ENCODE measurements around the gene FHOD3.
"Not testable (repeated sequence)": the region's sequence is repeated elsewhere in the genome, so short reads cannot be mapped to it uniquely, and the experiment has no call there.

Gene FHOD3

GRCh38 chr18:36545821-36546427, 248.4 kb downstream of the FHOD3 start:
- DNase-seq (ENCODE audit: low read depth in 2 of 2) = no peak

GRCh38 chr18:36546876-36547275, 249.4 kb downstream of the FHOD3 start:
- DNase-seq (ENCODE audit: low read depth in 2 of 2) = no peak

GRCh38 chr18:36547544-36547943, 250.0 kb downstream of the FHOD3 start:
- DNase-seq (ENCODE audit: low read depth in 2 of 2) = no peak

GRCh38 chr18:36551274-36551673, 253.8 kb downstream of the FHOD3 start:
- DNase-seq (ENCODE audit: low read depth in 2 of 2) = not testable (repeated sequence)

GRCh38 chr18:36558234-36558633, 260.7 kb downstream of the FHOD3 start:
- DNase-seq (ENCODE audit: low read depth in 2 of 2) = no peak

- no peak for DNase-seq (ENCODE audit: low read depth in 2 of 2)
These were observed 261.8 kb downstream of the FHOD3 start for GRCh38 chr18:36559149-36559857.

GRCh38 chr18:36560187-36560586, 262.7 kb downstream of the FHOD3 start:
- no peak for DNase-seq (ENCODE audit: low read depth in 2 of 2)

- DNase-seq (ENCODE audit: low read depth in 2 of 2) = no peak
These were observed 263.5 kb downstream of the FHOD3 start for GRCh38 chr18:36561046-36561445.

- no peak for DNase-seq (ENCODE audit: low read depth in 2 of 2)
These were observed 267.3 kb downstream of the FHOD3 start for GRCh38 chr18:36564841-36565240.

GRCh38 chr18:36567800-36568199, 270.3 kb downstream of the FHOD3 start:
- DNase-seq (ENCODE audit: low read depth in 2 of 2) = no peak

GRCh38 chr18:36568487-36568886, 271.0 kb downstream of the FHOD3 start:
- DNase-seq (ENCODE audit: low read depth in 2 of 2) = no peak

GRCh38 chr18:36572135-36572856, 274.8 kb downstream of the FHOD3 start:
- DNase-seq (ENCODE audit: low read depth in 2 of 2) = peak in 1 of 2 donors; percentile 5

GRCh38 chr18:36576339-36576738, 278.8 kb downstream of the FHOD3 start:
- no peak for DNase-seq (ENCODE audit: low read depth in 2 of 2)

GRCh38 chr18:36578871-36579710, 281.6 kb downstream of the FHOD3 start:
- DNase-seq (ENCODE audit: low read depth in 2 of 2) = no peak

GRCh38 chr18:36580266-36580665, 282.8 kb downstream of the FHOD3 start:
- DNase-seq (ENCODE audit: low read depth in 2 of 2) = no peak

GRCh38 chr18:36580874-36581750, 283.6 kb downstream of the FHOD3 start:
- DNase-seq (ENCODE audit: low read depth in 2 of 2) = no peak

- DNase-seq (ENCODE audit: low read depth in 2 of 2) = no peak
These were observed 285.7 kb downstream of the FHOD3 start for GRCh38 chr18:36582988-36583745.

GRCh38 chr18:36589857-36590543, 292.5 kb downstream of the FHOD3 start:
- DNase-seq (ENCODE audit: low read depth in 2 of 2) = no peak

Measured in stimulated activated CD4-positive, alpha-beta T cell treated with anti-CD3 and anti-CD28 coated beads, Interleukin-4, amount 100 ng/mL, for 48 hours (primary cell).